Osteoblast (primary cell): ENCODE measurements around the gene PDCD6IP. TPM values are rescaled to one million over a fixed set of nuclear protein-coding genes. Genes with fewer than 3 reads are reported as not detected.

Source experiments
- DNase-seq: peaks from one replicate; pipeline ENCODE4 v3.0.0; 2011; ENCODE audit warnings: low spot score, mixed read lengths; ENCODE audit not compliant: insufficient read length; ENCODE audit errors: missing footprints
- H2AFZ ChIP-seq: 2 replicates; pipeline ENCODE4 v1.6.0; 2011; ENCODE audit warnings: mild to moderate bottlenecking, low read length
- H3K27ac ChIP-seq: 2 replicates; pipeline ENCODE4 v1.5.1; 2011; ENCODE audit warnings: mild to moderate bottlenecking, low read depth, low read length, moderate library complexity
- H3K27me3 ChIP-seq: 2 replicates; pipeline ENCODE4 v1.6.0; 2012; ENCODE audit warnings: mild to moderate bottlenecking, control low read depth, inconsistent platforms, low read length, moderate library complexity; ENCODE audit not compliant: insufficient read depth
- H3K36me3 ChIP-seq: 2 replicates; pipeline ENCODE4 v1.5.1; 2011; ENCODE audit warnings: mild to moderate bottlenecking, low read length, control low read depth, moderate library complexity; ENCODE audit not compliant: insufficient read depth
- H3K4me1 ChIP-seq: 2 replicates; pipeline ENCODE4 v1.5.1; 2011; ENCODE audit warnings: mild to moderate bottlenecking, low read length, control low read depth, moderate library complexity; ENCODE audit not compliant: insufficient read depth
- H3K4me2 ChIP-seq: 2 replicates; pipeline ENCODE4 v1.6.0; 2011; ENCODE audit warnings: mild to moderate bottlenecking, low read length; ENCODE audit not compliant: insufficient read depth
- H3K4me3 ChIP-seq: fragments of 200-600 bp; sonication (generic); 3 replicates; pipeline ENCODE4 v1.5.1; 2012; ENCODE audit warnings: mild to moderate bottlenecking, low read length, inconsistent platforms; ENCODE audit not compliant: insufficient read depth
- H3K79me2 ChIP-seq: 2 replicates; pipeline ENCODE4 v1.6.0; 2012; ENCODE audit warnings: mild to moderate bottlenecking, low read length, control low read depth, inconsistent platforms; ENCODE audit not compliant: insufficient read depth
- H3K9me3 ChIP-seq: 2 replicates; pipeline ENCODE4 v1.5.1; 2011; ENCODE audit warnings: low read depth, low read length, control low read depth
- H4K20me1 ChIP-seq: 2 replicates; pipeline ENCODE4 v1.6.0; 2012; ENCODE audit warnings: mild to moderate bottlenecking, low read length, control low read depth; ENCODE audit not compliant: insufficient read depth
- CTCF ChIP-seq: IDR thresholded peaks from 2 replicates; pipeline ENCODE4 v1.5.1; 2011; ENCODE audit warnings: mild to moderate bottlenecking, low read depth, low read length, moderate library complexity; ENCODE audit errors: extremely low read depth
- total RNA-seq: library from RNA; depleted of rRNA; stranded (reverse); fragments of >200 nt; gene quantifications from 2 replicates; pipeline ENCODE4 v1.2.3, GENCODE V29; 2012

PDCD6IP gene
- total RNA-seq, 1 donor = 283 TPM

- no peak overlapping the region for H3K27ac ChIP-seq
- no peak for TF ChIP-seq CTCF
- peaks cover 96% of the 10 kb centered on the region for H3K79me2 ChIP-seq
- H3K4me1 ChIP-seq = peaks cover 3% of the 10 kb centered on the region
- no peaks in the 10 kb centered on the region for H3K27me3 ChIP-seq
- no peak overlapping the region for H3K4me3 ChIP-seq
- H3K36me3 ChIP-seq = peaks cover 9% of the 10 kb centered on the region
- H2AFZ ChIP-seq = no peak overlapping the region
- H3K4me2 ChIP-seq = no peak overlapping the region
- DNase-seq = no peak
- H3K9me3 ChIP-seq = no peaks in the 10 kb centered on the region
- peaks cover 65% of the 10 kb centered on the region for H4K20me1 ChIP-seq
These were observed 10.1 kb downstream of the PDCD6IP start for GRCh38 chr3:33808559-33808958.

GRCh38 chr3:33810545-33810944, 12.1 kb downstream of the PDCD6IP start:
- H3K4me1 ChIP-seq = peaks cover 3% of the 10 kb centered on the region
- peaks cover 7% of the 10 kb centered on the region for H3K36me3 ChIP-seq
- no peaks in the 10 kb centered on the region for H3K27me3 ChIP-seq
- TF ChIP-seq CTCF = no peak
- no peaks in the 10 kb centered on the region for H3K9me3 ChIP-seq
- no peak overlapping the region for H3K4me3 ChIP-seq
- H4K20me1 ChIP-seq = peaks cover 61% of the 10 kb centered on the region
- H3K79me2 ChIP-seq = peaks cover 89% of the 10 kb centered on the region
- no peak for DNase-seq
- no peak overlapping the region for H3K27ac ChIP-seq
- no peak overlapping the region for H3K4me2 ChIP-seq
- no peak overlapping the region for H2AFZ ChIP-seq

GRCh38 chr3:33821989-33822388, 23.6 kb downstream of the PDCD6IP start:
- H3K4me3 ChIP-seq = no peak overlapping the region
- peaks cover 15% of the 10 kb centered on the region for H3K4me1 ChIP-seq
- no peak for DNase-seq
- H3K27ac ChIP-seq = no peak overlapping the region
- H3K4me2 ChIP-seq = no peak overlapping the region
- peaks cover 8% of the 10 kb centered on the region for H4K20me1 ChIP-seq
- H3K79me2 ChIP-seq = peaks cover 62% of the 10 kb centered on the region
- H3K9me3 ChIP-seq = no peaks in the 10 kb centered on the region
- peaks cover 36% of the 10 kb centered on the region for H3K36me3 ChIP-seq
- H3K27me3 ChIP-seq = no peaks in the 10 kb centered on the region
- TF ChIP-seq CTCF = no peak
- H2AFZ ChIP-seq = no peak overlapping the region

- Histone ChIP-seq H3K4me2 (no peak overlapping the region), H3K36me3 (peaks cover 39% of the 10 kb centered on the region), H3K79me2 (peaks cover 63% of the 10 kb centered on the region), H3K4me1 (peaks cover 15% of the 10 kb centered on the region), H3K27me3 (no peaks in the 10 kb centered on the region), H3K4me3 (no peak overlapping the region), H2AFZ (no peak overlapping the region), H4K20me1 (peaks cover 5% of the 10 kb centered on the region), H3K27ac (no peak overlapping the region), H3K9me3 (no peaks in the 10 kb centered on the region)
- no peak for DNase-seq
- no peak for TF ChIP-seq CTCF
These were observed 25.4 kb downstream of the PDCD6IP start for GRCh38 chr3:33823821-33824220.
